Gastrocnemius medialis (tissue), 4 donors: ENCODE data around the gene OR6C65. TPM values are rescaled to one million over a fixed set of nuclear protein-coding genes. Genes with fewer than 3 reads are reported as not detected.
"Not testable (repeated sequence)": the region's sequence is repeated elsewhere in the genome, so short reads cannot be mapped to it uniquely, and the experiment has no call there.

ENCODE experiments used
- ATAC-seq, 2 donors: fragments of 150-250 bp; one replicate each; pipeline ENCODE4 v1.9.1; 2016
- DNase-seq, 2 donors: peaks; one replicate each; pipeline ENCODE4 v3.0.0-alpha.2; 2019
- H3K27ac ChIP-seq, 4 donors: fragments of 200-600 bp; sonication (generic); 1 replicate in 1 of 4; 2 replicates in 3 of 4; pipeline ENCODE4 v1.5.1; 2016 to 2018; ENCODE audit warnings: mild to moderate bottlenecking in 2 of 4, moderate library complexity in 1 of 4
- H3K27me3 ChIP-seq, 3 donors: fragments of 200-600 bp; sonication (generic) in 2 of 3; 1 replicate in 1 of 3; 2 replicates in 2 of 3; pipeline versions ENCODE4 v1.5.1 to v1.6.0; 2016 to 2019; ENCODE audit warnings: mild to moderate bottlenecking in 1 of 3, moderate library complexity in 1 of 3
- H3K36me3 ChIP-seq, 2 donors: fragments of 200-600 bp; sonication (generic) in 1 of 2; one replicate each; pipeline ENCODE4 v1.5.1; 2017 to 2018
- H3K4me1 ChIP-seq, 2 donors: fragments of 200-600 bp; sonication (generic) in 1 of 2; one replicate each; pipeline ENCODE4 v1.5.1; 2016 to 2017; ENCODE audit warnings: mild to moderate bottlenecking in 2 of 2
- H3K4me3 ChIP-seq, 4 donors: fragments of 200-600 bp; sonication (generic) in 3 of 4; 1 replicate in 1 of 4; 2 replicates in 3 of 4; pipeline ENCODE4 v1.5.1; 2016 to 2019; ENCODE audit warnings: mild to moderate bottlenecking in 2 of 4
- H3K9me3 ChIP-seq, 3 donors: fragments of 200-600 bp; sonication (generic) in 2 of 3; 1 replicate in 1 of 3; 2 replicates in 2 of 3; pipeline ENCODE4 v1.5.1; 2016 to 2019
- POLR2A ChIP-seq, 2 donors: fragments of 450-650 bp; IDR thresholded peaks; one replicate each; pipeline ENCODE4 v1.6.1; 2017; ENCODE audit warnings: antibody characterized with exemption in 2 of 2, mild to moderate bottlenecking in 2 of 2, moderate library complexity in 2 of 2
- in situ Hi-C, 4 donors: fragments of 200-750 bp; cut with MboI; loops; one replicate each; pipeline versions ENCODE4 v1.15.0 to v1.8.0; 2017; ENCODE audit warnings: low sequenced_read_pairs in 4 of 4
- intact Hi-C: fragments of 100-400 bp; cut with DNase I; formaldehyde crosslinking; loops from one replicate; pipeline ENCODE4 v1.15.1; 2023; ENCODE audit warnings: low total_unique reads
- total RNA-seq, 4 donors: library from RNA; depleted of rRNA; stranded (reverse); fragments of >200 nt; gene quantifications; one replicate each; pipeline versions ENCODE4 v1.1.0 to v1.2.3, GENCODE V29; 2016
- TF ChIP-seq, protein P1 (sequence below), 5 experiments: fragments of 450-650 bp in 3 of 5; fragments of 200-600 bp in 2 of 5; sonication (generic) in 2 of 5; IDR thresholded peaks in 4 of 5; conservative IDR thresholded peaks in 1 of 5; 1 replicate in 4 of 5; 2 replicates in 1 of 5; pipeline ENCODE4 v1.5.1; 2016 to 2019; ENCODE audit warnings: antibody characterized with exemption in 5 of 5, mild to moderate bottlenecking in 3 of 5, moderate library complexity in 3 of 5

OR6C65 gene
- total RNA-seq, 4 donors from 2014 or later, result not detected

DNA sequence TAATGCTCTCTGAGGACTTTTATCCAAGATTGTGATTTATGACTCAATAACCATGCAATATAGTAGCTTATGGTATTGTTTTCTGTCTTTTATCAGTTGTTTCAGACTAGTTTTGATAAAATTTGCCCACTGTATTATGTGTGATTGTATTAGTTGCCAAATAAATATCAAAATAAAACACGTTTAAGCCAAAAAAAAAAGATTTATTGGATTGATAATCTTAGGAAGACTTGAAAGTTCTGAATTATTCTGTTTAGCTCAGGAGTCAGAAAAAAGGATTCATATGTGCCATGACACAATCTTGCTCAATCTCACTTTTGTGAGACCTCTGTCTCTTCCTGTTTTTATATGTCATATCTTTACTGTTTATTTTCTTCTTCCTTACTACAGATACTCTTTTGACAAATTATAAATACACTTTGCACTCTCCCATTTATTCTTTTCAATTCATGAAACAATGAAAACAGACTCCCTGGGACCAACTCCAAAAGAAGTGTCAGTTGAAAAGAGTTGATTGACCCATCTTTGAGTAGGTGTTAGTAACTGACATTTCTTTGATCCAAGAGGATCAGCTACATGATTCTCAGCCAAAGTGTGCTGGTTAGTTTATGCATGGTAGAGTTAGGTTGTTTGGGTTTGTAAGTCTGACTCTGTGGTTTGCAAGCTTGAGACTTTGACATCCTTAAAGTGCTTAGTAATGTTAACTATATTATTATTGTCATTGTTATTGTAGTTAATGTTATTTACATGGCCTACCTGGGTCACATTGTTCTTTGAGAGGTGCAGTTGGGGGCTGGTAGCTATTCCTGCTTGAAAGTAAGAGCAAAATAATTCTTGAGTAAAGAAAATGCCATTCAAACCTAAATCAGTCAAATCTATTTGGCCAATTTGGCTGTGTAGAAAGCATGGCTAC is 28.3 kb downstream of the OR6C65 start:
- no peaks in the 10 kb centered on the region for H3K36me3 ChIP-seq
- TF ChIP-seq POLR2A (IDR thresholded peaks at IDR 0.05), result no peak
- intact Hi-C loops (no loop called here), in situ Hi-C loops (no loop called here)
- DNase-seq (no peak), ATAC-seq (no peak)
- H3K27ac ChIP-seq, result no peak overlapping the region
- H3K9me3 ChIP-seq, result no peaks in the 10 kb centered on the region
- H3K4me3 ChIP-seq, result no peak overlapping the region
- H3K27me3 ChIP-seq, result no peaks in the 10 kb centered on the region
- H3K4me1 ChIP-seq, result no peaks in the 10 kb centered on the region

DNA sequence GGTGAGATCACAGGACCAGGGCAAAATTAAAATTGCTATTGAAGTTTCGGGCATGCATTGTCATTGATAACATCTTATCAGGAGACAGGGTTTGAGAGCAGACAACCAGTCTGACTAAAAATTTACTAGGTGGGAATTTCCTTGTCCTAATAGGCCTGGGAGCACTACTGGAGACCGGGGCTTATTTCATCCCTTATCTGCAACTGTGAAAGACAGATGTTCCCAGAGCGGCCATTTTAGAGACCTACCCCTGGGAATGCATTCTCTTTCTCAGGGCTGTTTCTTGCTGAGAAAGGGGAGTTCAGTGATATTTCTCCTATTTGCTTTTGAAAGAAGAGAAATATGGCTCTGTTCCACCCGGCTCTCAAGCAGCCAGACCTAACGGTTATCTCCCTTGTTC is 40.9 kb downstream of the OR6C65 start:
- intact Hi-C loops, H3K27me3 ChIP-seq, H3K4me3 ChIP-seq, H3K27ac ChIP-seq, H3K9me3 ChIP-seq, in situ Hi-C loops, H3K36me3 ChIP-seq, H3K4me1 ChIP-seq, DNase-seq, ATAC-seq: not testable (repeated sequence)

DNA sequence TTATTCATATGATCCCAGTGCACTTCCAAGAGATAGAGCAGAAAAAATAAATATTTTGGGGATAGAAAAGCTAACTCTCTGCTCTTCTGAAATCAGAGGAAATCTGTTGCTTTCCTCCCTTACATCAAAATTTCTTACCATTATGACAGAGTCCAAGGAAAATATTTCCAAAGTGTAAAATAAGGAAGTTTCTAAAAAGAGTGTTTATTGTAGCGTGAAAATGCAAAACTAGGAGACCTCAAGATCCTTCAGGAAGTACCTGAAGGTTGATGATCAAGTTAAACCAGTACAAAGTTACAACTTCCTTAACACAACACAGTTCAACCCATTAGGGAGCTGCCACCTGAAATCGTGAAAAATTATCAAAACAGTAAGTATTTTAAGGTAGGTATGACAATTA is 43.4 kb downstream of the OR6C65 start, which contains the start of gene OR6C2:
OR6C2 (plus strand) TSS at position 301 of the 400 bp plus-strand sequence. CDS start 8,138 bp downstream, outside the sequence.
- Histone ChIP-seq H3K27me3 (no peaks in the 10 kb centered on the region), H3K27ac (no peak within 1 kb of the TSS), H3K9me3 (no peaks in the 10 kb centered on the region), H3K36me3 (no peaks in the 10 kb centered on the region), H3K4me3 (no peak within 1 kb of the TSS), H3K4me1 (no peaks in the 10 kb centered on the region)
- DNase-seq (no peak), ATAC-seq (no peak)
- TF ChIP-seq, protein P1, sequence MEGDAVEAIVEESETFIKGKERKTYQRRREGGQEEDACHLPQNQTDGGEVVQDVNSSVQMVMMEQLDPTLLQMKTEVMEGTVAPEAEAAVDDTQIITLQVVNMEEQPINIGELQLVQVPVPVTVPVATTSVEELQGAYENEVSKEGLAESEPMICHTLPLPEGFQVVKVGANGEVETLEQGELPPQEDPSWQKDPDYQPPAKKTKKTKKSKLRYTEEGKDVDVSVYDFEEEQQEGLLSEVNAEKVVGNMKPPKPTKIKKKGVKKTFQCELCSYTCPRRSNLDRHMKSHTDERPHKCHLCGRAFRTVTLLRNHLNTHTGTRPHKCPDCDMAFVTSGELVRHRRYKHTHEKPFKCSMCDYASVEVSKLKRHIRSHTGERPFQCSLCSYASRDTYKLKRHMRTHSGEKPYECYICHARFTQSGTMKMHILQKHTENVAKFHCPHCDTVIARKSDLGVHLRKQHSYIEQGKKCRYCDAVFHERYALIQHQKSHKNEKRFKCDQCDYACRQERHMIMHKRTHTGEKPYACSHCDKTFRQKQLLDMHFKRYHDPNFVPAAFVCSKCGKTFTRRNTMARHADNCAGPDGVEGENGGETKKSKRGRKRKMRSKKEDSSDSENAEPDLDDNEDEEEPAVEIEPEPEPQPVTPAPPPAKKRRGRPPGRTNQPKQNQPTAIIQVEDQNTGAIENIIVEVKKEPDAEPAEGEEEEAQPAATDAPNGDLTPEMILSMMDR (IDR thresholded peaks at IDR 0.05 in 4 of 5, conservative IDR thresholded peaks at IDR 0.05 in 1 of 5), result no peak
- TF ChIP-seq POLR2A (IDR thresholded peaks at IDR 0.05), result no peak
- intact Hi-C loops (no loop called here), in situ Hi-C loops (no loop called here)

DNA sequence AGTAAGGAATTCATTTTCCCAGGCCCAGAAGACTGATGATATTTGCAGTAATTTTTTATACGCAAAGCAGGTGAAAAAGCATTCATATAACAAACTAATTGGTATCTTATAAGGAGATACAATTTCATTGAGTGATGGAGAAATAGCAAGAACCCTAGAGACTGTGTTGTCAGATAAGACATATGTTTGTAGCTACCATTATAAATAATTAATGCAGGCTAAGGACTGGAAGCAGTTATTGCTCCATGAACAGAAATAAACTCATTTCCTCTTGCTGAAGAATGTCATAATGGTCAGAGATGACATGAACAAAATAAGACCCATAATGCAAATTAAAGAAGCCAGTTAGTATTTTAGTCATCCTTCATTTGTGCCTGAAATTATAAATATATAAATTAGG is 45.0 kb downstream of the OR6C65 start:
- Histone ChIP-seq H3K36me3 (no peaks in the 10 kb centered on the region), H3K4me3 (no peak overlapping the region), H3K27ac (no peak overlapping the region), H3K4me1 (no peaks in the 10 kb centered on the region), H3K27me3 (no peaks in the 10 kb centered on the region), H3K9me3 (no peaks in the 10 kb centered on the region)
- no peak for DNase-seq
- TF ChIP-seq, protein P1 (IDR thresholded peaks at IDR 0.05 in 4 of 5, conservative IDR thresholded peaks at IDR 0.05 in 1 of 5), result no peak
- TF ChIP-seq POLR2A (IDR thresholded peaks at IDR 0.05), result no peak
- no peak for ATAC-seq
- intact Hi-C loops (no loop called here), in situ Hi-C loops (no loop called here)

DNA sequence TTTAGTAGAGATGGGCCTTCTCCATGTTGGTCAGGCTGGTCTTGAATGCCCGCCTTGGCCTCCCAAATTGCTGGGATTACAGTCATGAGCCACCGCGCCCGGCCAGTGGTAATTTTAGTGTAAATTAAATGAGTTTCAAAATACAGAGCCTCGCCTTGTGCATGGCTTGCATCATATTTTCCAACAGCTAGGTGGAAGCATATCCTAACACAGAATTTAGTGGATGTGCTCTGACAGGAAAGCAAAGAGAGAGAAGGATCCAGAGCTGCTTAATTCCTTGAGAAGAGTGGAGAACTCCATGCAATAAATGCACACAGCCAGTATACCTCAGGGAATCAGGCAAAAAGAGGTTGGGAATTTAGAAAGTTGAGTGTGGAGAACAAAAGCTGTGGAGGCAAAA is 46.0 kb downstream of the OR6C65 start:
- H3K36me3 ChIP-seq, result no peaks in the 10 kb centered on the region
- intact Hi-C loops, result no loop called here
- no peaks in the 10 kb centered on the region for H3K27me3 ChIP-seq
- TF ChIP-seq POLR2A (IDR thresholded peaks at IDR 0.05), result no peak
- TF ChIP-seq, protein P1 (IDR thresholded peaks at IDR 0.05 in 4 of 5, conservative IDR thresholded peaks at IDR 0.05 in 1 of 5), result no peak
- DNase-seq (no peak), ATAC-seq (no peak)
- no peak overlapping the region for H3K27ac ChIP-seq
- no peak overlapping the region for H3K4me3 ChIP-seq
- H3K9me3 ChIP-seq, result no peaks in the 10 kb centered on the region
- in situ Hi-C loops, result no loop called here
- no peaks in the 10 kb centered on the region for H3K4me1 ChIP-seq
